Measurements from ENCODE around the gene TMEM238.
A peak's percentile ranks its signal among the peaks of the same experiment; 100 is the strongest.

Gene TMEM238

DNA sequence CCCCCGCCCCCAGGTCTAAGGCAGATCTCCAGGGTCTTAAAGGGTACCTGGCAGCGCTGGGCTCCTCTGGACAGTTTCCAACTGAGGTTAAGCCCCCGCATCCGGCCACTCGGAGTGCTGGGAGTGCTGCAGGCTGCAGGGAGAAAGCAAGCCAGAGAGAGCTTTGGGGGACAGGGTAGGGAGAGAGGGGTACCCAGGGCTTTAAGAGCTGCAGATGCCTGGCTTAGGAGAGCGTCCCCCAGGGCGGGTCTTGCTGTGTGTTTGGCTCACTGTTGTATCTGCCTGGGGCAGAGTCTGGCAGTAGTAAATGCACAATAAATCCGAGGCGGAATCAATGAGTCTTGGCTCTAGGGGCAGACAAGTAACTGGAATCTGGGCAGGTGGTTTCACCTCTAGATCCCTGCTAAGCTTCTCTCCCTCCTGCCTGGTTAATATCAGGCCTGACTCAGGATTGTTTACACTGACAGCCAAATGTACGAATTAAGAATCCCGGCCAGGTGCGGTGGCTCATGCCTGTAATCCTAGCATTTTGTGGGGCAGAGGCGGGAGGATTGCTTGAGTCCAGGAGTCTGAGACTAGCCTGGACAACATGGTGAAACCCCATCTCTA, 28.8 kb downstream of the TMEM238 start:
- TF ChIP-seq, protein P1, sequence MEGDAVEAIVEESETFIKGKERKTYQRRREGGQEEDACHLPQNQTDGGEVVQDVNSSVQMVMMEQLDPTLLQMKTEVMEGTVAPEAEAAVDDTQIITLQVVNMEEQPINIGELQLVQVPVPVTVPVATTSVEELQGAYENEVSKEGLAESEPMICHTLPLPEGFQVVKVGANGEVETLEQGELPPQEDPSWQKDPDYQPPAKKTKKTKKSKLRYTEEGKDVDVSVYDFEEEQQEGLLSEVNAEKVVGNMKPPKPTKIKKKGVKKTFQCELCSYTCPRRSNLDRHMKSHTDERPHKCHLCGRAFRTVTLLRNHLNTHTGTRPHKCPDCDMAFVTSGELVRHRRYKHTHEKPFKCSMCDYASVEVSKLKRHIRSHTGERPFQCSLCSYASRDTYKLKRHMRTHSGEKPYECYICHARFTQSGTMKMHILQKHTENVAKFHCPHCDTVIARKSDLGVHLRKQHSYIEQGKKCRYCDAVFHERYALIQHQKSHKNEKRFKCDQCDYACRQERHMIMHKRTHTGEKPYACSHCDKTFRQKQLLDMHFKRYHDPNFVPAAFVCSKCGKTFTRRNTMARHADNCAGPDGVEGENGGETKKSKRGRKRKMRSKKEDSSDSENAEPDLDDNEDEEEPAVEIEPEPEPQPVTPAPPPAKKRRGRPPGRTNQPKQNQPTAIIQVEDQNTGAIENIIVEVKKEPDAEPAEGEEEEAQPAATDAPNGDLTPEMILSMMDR (IDR thresholded peaks at IDR 0.05; ENCODE audit: insufficient read depth, low read length, poor library complexity, severe bottlenecking), result no peak
- no peak overlapping the region for H3K4me3 ChIP-seq (replicated peaks; ENCODE audit: low read depth, low read length)
- peaks cover 2% of the 10 kb centered on the region for H3K27me3 ChIP-seq (replicated peaks; ENCODE audit: control insufficient read depth, insufficient read depth, low read length)
- no peaks in the 10 kb centered on the region for H3K36me3 ChIP-seq (ENCODE audit: control insufficient read depth, insufficient read depth, low read length)
- no peak for DNase-seq (ENCODE audit: extremely low read depth, insufficient read length)

DNA sequence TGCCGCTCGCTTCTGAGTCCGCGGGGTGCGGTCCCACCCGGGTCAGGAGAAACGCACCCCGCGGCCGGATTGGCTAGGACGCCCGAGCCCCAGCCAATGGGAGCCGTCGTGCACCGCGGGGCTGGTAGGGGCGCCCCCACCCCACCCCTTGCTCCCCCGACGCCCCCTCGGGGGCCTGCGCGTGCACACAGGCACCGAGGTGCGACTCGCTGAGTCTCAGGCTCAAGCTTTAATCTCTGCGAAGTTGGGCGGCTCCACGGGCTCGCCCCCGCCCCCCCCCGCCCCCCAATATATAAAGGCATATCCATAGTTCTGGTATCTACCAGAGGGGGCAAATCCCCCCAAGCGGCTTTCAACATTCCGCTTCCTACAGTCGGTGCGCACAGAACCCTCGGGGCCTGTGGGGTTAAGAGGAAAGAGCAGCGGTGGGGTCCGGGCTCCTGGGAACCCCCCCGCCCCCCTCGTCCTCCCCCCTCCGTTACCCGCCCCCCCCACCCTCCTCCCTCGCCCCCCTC, 29.3 kb downstream of the TMEM238 start, which contains the start of gene COX6B2:
Gene COX6B2, minus strand, starts transcription at position 22 of the 515 bp plus-strand sequence. CDS start 198 bp downstream, outside the sequence.
- TF ChIP-seq, protein P1 (IDR thresholded peaks at IDR 0.05; ENCODE audit: insufficient read depth, low read length, poor library complexity, severe bottlenecking), result no peak
- H3K27me3 ChIP-seq (replicated peaks; ENCODE audit: control insufficient read depth, insufficient read depth, low read length), result peaks cover 2% of the 10 kb centered on the region
- H3K4me3 ChIP-seq (replicated peaks; ENCODE audit: low read depth, low read length), result peak within 1 kb of the TSS; percentile 40

DNA sequence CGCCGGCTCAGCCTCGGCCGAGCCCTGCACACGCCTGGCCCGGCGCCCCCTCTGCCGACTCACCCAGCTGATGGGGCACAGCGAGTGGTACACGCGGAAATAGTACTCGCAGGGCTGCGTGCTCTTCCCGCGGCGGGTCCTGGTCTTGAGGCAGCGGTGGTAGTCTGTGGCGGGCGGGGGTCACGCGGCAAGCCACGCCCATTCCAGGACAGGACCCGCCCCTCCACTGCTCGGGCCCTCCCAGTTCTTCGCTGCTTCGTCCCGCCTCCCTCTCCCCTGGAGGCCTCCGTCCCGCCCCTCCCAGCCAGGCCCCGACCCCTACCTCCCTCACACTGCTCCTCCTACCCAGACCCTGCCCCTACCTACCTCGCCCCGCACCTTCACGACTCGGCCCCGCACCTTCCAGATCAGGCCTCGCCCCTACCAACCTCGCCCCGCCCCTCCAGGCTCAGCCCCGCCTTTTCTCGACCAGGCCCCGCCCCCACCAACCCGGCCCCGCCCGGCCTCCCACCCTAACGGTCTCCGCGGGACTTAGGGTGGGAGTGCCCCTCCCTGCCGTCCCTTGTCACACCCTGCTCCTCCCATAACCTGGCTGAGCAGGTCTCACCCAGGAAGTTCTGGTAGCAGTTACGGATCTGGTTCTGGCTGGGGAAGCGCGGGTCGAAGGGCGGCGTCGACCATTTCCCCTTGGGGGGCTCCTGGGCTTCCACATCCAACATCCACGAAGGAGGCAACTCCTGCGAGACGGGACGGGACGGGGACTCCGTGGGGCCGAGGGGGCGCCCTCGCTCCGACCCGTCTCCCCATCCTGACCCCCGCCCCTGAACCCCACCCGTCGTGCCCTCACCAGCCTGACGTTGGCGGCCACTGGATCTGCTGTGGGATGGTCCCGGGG, 30.0 kb downstream of the TMEM238 start:
- DNase-seq (ENCODE audit: extremely low read depth, insufficient read length), result peak; percentile 68
- H3K4me3 ChIP-seq (replicated peaks; ENCODE audit: low read depth, low read length), result peak overlapping the region; percentile 40
- H3K27me3 ChIP-seq (replicated peaks; ENCODE audit: control insufficient read depth, insufficient read depth, low read length), result peaks cover 2% of the 10 kb centered on the region
- H3K36me3 ChIP-seq (ENCODE audit: control insufficient read depth, insufficient read depth, low read length), result no peaks in the 10 kb centered on the region
- TF ChIP-seq, protein P1 (IDR thresholded peaks at IDR 0.05; ENCODE audit: insufficient read depth, low read length, poor library complexity, severe bottlenecking), result no peak

More for the DNA sequence above, 29.3 kb downstream of the TMEM238 start, which contains the start of gene COX6B2:
- H3K36me3 ChIP-seq (ENCODE audit: control insufficient read depth, insufficient read depth, low read length), result no peaks in the 10 kb centered on the region
- DNase-seq (ENCODE audit: extremely low read depth, insufficient read length), result no peak

DNA sequence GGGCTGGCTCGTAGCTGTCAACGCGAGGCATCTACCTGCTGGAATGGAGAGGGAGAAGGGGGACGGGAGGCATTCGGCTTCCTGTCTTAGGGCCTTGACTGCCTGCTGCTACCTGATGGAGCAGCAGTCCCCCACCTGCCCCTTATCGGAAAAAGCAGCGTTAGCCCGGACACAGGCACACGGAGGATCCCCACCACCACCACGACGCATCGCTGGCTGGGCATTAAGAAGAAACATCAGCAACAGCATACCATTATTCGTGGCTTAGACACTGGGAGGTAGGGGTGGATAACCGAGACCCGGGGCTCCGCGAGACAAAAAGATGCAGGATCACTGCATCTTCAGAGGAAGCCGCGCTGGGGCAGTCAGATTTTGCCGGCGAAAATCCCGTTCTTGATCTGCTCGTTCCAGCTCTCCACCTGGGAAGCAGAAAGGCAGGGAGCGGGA, 30.7 kb downstream of the TMEM238 start:
- Histone ChIP-seq H3K4me3 (replicated peaks; ENCODE audit: low read depth, low read length) (peak overlapping the region; percentile 40; the same call in 1 of the 2 replicates), H3K27me3 (replicated peaks; ENCODE audit: control insufficient read depth, insufficient read depth, low read length) (peaks cover 2% of the 10 kb centered on the region), H3K36me3 (ENCODE audit: control insufficient read depth, insufficient read depth, low read length) (no peaks in the 10 kb centered on the region)
- TF ChIP-seq, protein P1 (IDR thresholded peaks at IDR 0.05; ENCODE audit: insufficient read depth, low read length, poor library complexity, severe bottlenecking), result no peak
- no peak for DNase-seq (ENCODE audit: extremely low read depth, insufficient read length)

DNA sequence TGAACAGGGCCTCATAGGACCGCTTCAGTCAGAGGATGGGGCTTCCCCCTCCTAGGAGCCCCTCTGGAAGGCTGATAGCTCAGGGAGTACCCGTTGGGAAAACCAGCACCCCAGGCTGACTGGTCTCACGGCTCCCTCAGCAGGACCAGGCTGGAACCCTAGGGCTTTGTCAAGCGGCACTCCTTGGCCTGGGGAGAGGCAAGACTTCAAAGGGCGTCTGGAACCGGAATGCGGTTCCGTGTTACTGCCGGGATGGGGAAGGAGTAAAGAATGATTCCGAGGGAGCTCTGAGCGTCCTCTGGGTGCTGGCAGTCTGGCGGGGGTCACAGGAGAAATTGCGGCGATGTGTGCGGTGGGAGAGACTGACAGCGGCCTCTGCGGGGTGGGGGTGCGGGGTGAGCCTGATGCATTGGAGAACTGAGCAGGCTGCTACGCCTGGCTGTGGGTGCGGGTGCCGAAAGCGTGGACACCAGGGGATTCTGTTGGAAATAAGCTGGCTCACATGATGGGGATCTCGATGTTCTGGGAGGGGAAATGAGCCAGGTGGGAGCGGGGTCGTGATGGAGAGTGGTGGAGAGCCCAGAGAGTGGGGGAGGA, 31.4 kb downstream of the TMEM238 start:
- TF ChIP-seq, protein P1 (IDR thresholded peaks at IDR 0.05; ENCODE audit: insufficient read depth, low read length, poor library complexity, severe bottlenecking), result no peak
- no peak for DNase-seq (ENCODE audit: extremely low read depth, insufficient read length)
- Histone ChIP-seq H3K36me3 (ENCODE audit: control insufficient read depth, insufficient read depth, low read length) (peaks cover 2% of the 10 kb centered on the region; the same call in 1 of the 2 replicates), H3K4me3 (replicated peaks; ENCODE audit: low read depth, low read length) (no peak overlapping the region), H3K27me3 (replicated peaks; ENCODE audit: control insufficient read depth, insufficient read depth, low read length) (peaks cover 2% of the 10 kb centered on the region)

All from GM06990 (cell line).